HK-2 (cell line): ENCODE results near the gene SORD.
"Not testable (repeated sequence)": the region's sequence is repeated elsewhere in the genome, so short reads cannot be mapped to it uniquely, and the experiment has no call there.

Source experiments
- DNase-seq: peaks from one replicate; pipeline ENCODE4 v3.0.0-alpha.2; 2018; ENCODE audit not compliant: unreplicated experiment

Gene SORD

GRCh38 chr15:45062301-45062700 lies 39.3 kb downstream of the SORD start:
- not testable (repeated sequence) for DNase-seq

- peak; percentile 20 for DNase-seq
These were observed 41.4 kb downstream of the SORD start for GRCh38 chr15:45064386-45064785.

GRCh38 chr15:45069942-45070360 lies 47.0 kb downstream of the SORD start:
- DNase-seq = not testable (repeated sequence)

- DNase-seq = not testable (repeated sequence)
These were observed 50.6 kb downstream of the SORD start for GRCh38 chr15:45073602-45074001.

GRCh38 chr15:45075440-45076320 lies 52.7 kb downstream of the SORD start:
- DNase-seq = not testable (repeated sequence)

- DNase-seq = not testable (repeated sequence)
These were observed 54.4 kb downstream of the SORD start for GRCh38 chr15:45077391-45077790.

GRCh38 chr15:45079201-45079600 lies 56.2 kb downstream of the SORD start:
- not testable (repeated sequence) for DNase-seq

- not testable (repeated sequence) for DNase-seq
These were observed 56.7 kb downstream of the SORD start for GRCh38 chr15:45079628-45080246.

- DNase-seq = not testable (repeated sequence)
These were observed 57.6 kb downstream of the SORD start for GRCh38 chr15:45080593-45080992.

- DNase-seq = not testable (repeated sequence)
These were observed 59.4 kb downstream of the SORD start for GRCh38 chr15:45082412-45082811.

- DNase-seq = no peak
These were observed 60.2 kb downstream of the SORD start for GRCh38 chr15:45083223-45083622.

GRCh38 chr15:45084163-45084562 lies 61.2 kb downstream of the SORD start:
- DNase-seq = no peak

- DNase-seq = no peak
These were observed 64.5 kb downstream of the SORD start for GRCh38 chr15:45087513-45087912.

GRCh38 chr15:45088801-45089711 lies 66.1 kb downstream of the SORD start:
- DNase-seq = no peak

GRCh38 chr15:45089712-45090373 lies 66.8 kb downstream of the SORD start:
- DNase-seq = no peak

- DNase-seq = no peak
These were observed 68.2 kb downstream of the SORD start for GRCh38 chr15:45091161-45091560.

GRCh38 chr15:45091576-45091975 lies 68.6 kb downstream of the SORD start:
- DNase-seq = no peak

- DNase-seq = no peak
These were observed 70.0 kb downstream of the SORD start for GRCh38 chr15:45093013-45093412.

- DNase-seq = no peak
These were observed 70.8 kb downstream of the SORD start for GRCh38 chr15:45093622-45094357.

GRCh38 chr15:45094358-45094730 lies 71.3 kb downstream of the SORD start:
- DNase-seq = no peak

GRCh38 chr15:45095661-45096060 lies 72.7 kb downstream of the SORD start:
- DNase-seq = no peak
